Activated CD4-positive, alpha-beta T cell treated with anti-CD3 and anti-CD28 coated beads, Interleukin-2, amount 50 U/mL, for 4 hours (primary cell): ENCODE data around the gene ACD.

Experiments
- DNase-seq, 2 experiments: peaks; one replicate each; pipeline ENCODE4 v3.0.0-alpha.2; 2020

The ACD gene

GRCh38 chr16:67661101-67661761, 1.2 kb upstream of the ACD start:
- no peak for DNase-seq

GRCh38 chr16:67660564-67661028, 536 bp upstream of the ACD start, which contains the start of gene PARD6A:
TSS of gene PARD6A (plus strand) at chr16:67660960. CDS start at chr16:67661039, 79 bp downstream.
- DNase-seq: peak; percentile 88 to 93

GRCh38 chr16:67658849-67659674, 998 bp downstream of the ACD start:
- no peak for DNase-seq

GRCh38 chr16:67657751-67658518, 2.1 kb downstream of the ACD start:
- no peak for DNase-seq

- no peak for DNase-seq
These were observed 2.9 kb downstream of the ACD start for GRCh38 chr16:67657017-67657608.

- DNase-seq: no peak
These were observed 3.6 kb downstream of the ACD start for GRCh38 chr16:67656344-67657016.

- DNase-seq: no peak
These were observed 4.7 kb downstream of the ACD start for GRCh38 chr16:67655363-67655762.

GRCh38 chr16:67654403-67654911, 5.6 kb downstream of the ACD start:
- no peak for DNase-seq

- no peak for DNase-seq
These were observed 6.2 kb downstream of the ACD start for GRCh38 chr16:67653789-67654402.

- no peak for DNase-seq
These were observed 6.8 kb downstream of the ACD start for GRCh38 chr16:67653128-67653788.

- DNase-seq: no peak
These were observed 7.4 kb downstream of the ACD start for GRCh38 chr16:67652578-67653127.

GRCh38 chr16:67651847-67652246, 8.2 kb downstream of the ACD start:
- DNase-seq: no peak

GRCh38 chr16:67651039-67651438, 9.0 kb downstream of the ACD start:
- DNase-seq: no peak

- no peak for DNase-seq
These were observed 10.0 kb downstream of the ACD start for GRCh38 chr16:67650023-67650422.

GRCh38 chr16:67649494-67649931, 10.5 kb downstream of the ACD start:
- no peak for DNase-seq

- DNase-seq: no peak
These were observed 11.2 kb downstream of the ACD start for GRCh38 chr16:67648764-67649407.

- no peak for DNase-seq
These were observed 11.8 kb downstream of the ACD start for GRCh38 chr16:67648088-67648763.

GRCh38 chr16:67647681-67648080, 12.4 kb downstream of the ACD start:
- DNase-seq: no peak

- no peak for DNase-seq
These were observed 12.9 kb downstream of the ACD start for GRCh38 chr16:67647111-67647651.
